GM19438 (cell line): ENCODE data around the gene BTG2.
"Not testable (repeated sequence)": the region's sequence is repeated elsewhere in the genome, so short reads cannot be mapped to it uniquely, and the experiment has no call there.

Experiments used
- ATAC-seq: cut with Tn5 transposase; IDR thresholded peaks from one replicate; pipeline ENCODE4 v1.9.1; 2021; ENCODE audit warnings: low read depth; ENCODE audit not compliant: unreplicated experiment

BTG2 gene

GRCh38 chr1:203304919-203305808, at the start of gene BTG2:
BTG2 (plus strand) TSS chr1:203305519; CDS start chr1:203305607, 88 bp downstream.
- peak; percentile 65 for ATAC-seq

- ATAC-seq = not testable (repeated sequence)
These were observed 48.7 kb upstream of the BTG2 start for GRCh38 chr1:203256636-203257035.

- ATAC-seq = no peak
These were observed 41.8 kb upstream of the BTG2 start for GRCh38 chr1:203263496-203263895.

- no peak for ATAC-seq
These were observed 41.2 kb upstream of the BTG2 start for GRCh38 chr1:203264052-203264501.

- ATAC-seq = no peak
These were observed 39.8 kb upstream of the BTG2 start for GRCh38 chr1:203265541-203265940.

GRCh38 chr1:203266140-203266539, 39.2 kb upstream of the BTG2 start:
- ATAC-seq = not testable (repeated sequence)

GRCh38 chr1:203267347-203267846, 37.9 kb upstream of the BTG2 start:
- no peak for ATAC-seq

- ATAC-seq = no peak
These were observed 37.4 kb upstream of the BTG2 start for GRCh38 chr1:203267912-203268311.

- no peak for ATAC-seq
These were observed 36.2 kb upstream of the BTG2 start for GRCh38 chr1:203268901-203269653.

- no peak for ATAC-seq
These were observed 35.7 kb upstream of the BTG2 start for GRCh38 chr1:203269654-203270020.

GRCh38 chr1:203270448-203270847, 34.9 kb upstream of the BTG2 start:
- no peak for ATAC-seq

GRCh38 chr1:203271018-203271743, 34.1 kb upstream of the BTG2 start:
- ATAC-seq = no peak

GRCh38 chr1:203271962-203272632, 33.2 kb upstream of the BTG2 start:
- no peak for ATAC-seq

GRCh38 chr1:203272633-203273205, 32.6 kb upstream of the BTG2 start:
- ATAC-seq = no peak

- peak; percentile 56 for ATAC-seq
These were observed 32.0 kb upstream of the BTG2 start for GRCh38 chr1:203273206-203273868.

- peak; percentile 19 for ATAC-seq
These were observed 31.3 kb upstream of the BTG2 start for GRCh38 chr1:203273869-203274602.

GRCh38 chr1:203274603-203275381, 30.5 kb upstream of the BTG2 start:
- no peak for ATAC-seq
